LNCaP clone FGC (cell line): ENCODE results near the gene MRPL55.

Source experiments
- DNase-seq: peaks from one replicate; pipeline ENCODE4 v3.0.0-alpha.2; 2011; ENCODE audit warnings: low read depth
- H3K4me3 ChIP-seq: 2 replicates; pipeline ENCODE4 v1.5.1; 2011; ENCODE audit warnings: mild to moderate bottlenecking, low read depth, low read length, control low read depth
- CTCF ChIP-seq: IDR thresholded peaks from 2 replicates; pipeline ENCODE4 v1.5.1; 2012; ENCODE audit warnings: mild to moderate bottlenecking; ENCODE audit not compliant: control insufficient read depth, insufficient read depth; ENCODE audit errors: extremely low read depth

MRPL55 gene

GRCh38 chr1:228058949-228059633 is 50.0 kb downstream of the MRPL55 start:
- DNase-seq = no peak
- TF ChIP-seq CTCF = no peak
- H3K4me3 ChIP-seq = no peak overlapping the region

- TF ChIP-seq CTCF = no peak
- no peak for DNase-seq
- H3K4me3 ChIP-seq = no peak overlapping the region
These were observed 50.7 kb downstream of the MRPL55 start for GRCh38 chr1:228058172-228058948.
